SK-N-SH treated with all-trans-retinoic acid at 6 μM for 48 hours (cell line): ENCODE results near the gene RPL3.

Source experiments
- ARNTL ChIP-seq: fragments of 450-650 bp; formaldehyde crosslinking; IDR thresholded peaks from 2 replicates; pipeline ENCODE4 v1.5.0; 2020; ENCODE audit warnings: low read depth, mild to moderate bottlenecking, moderate library complexity, borderline replicate concordance
- CREB5 ChIP-seq: fragments of 250-450 bp; sonication (Bioruptor Pico); IDR thresholded peaks from 2 replicates; pipeline ENCODE4 v1.5.1; 2020; ENCODE audit warnings: low read depth, mild to moderate bottlenecking, moderate library complexity
- CSRNP3 ChIP-seq: fragments of 250-450 bp; sonication (Bioruptor Pico); IDR thresholded peaks from 2 replicates; pipeline ENCODE4 v1.5.1; 2021; ENCODE audit warnings: mild to moderate bottlenecking, moderate library complexity
- ESRRG ChIP-seq: fragments of 250-450 bp; sonication (Bioruptor Pico); IDR thresholded peaks from 2 replicates; pipeline ENCODE4 v1.6.1; 2021; ENCODE audit warnings: mild to moderate bottlenecking
- OSR1 ChIP-seq: fragments of 250-450 bp; sonication (Bioruptor Pico); IDR thresholded peaks from 2 replicates; pipeline ENCODE4 v1.8.0; 2022; ENCODE audit warnings: moderate library complexity, mild to moderate bottlenecking, inconsistent platforms
- PATZ1 ChIP-seq: fragments of 250-450 bp; sonication (Bioruptor Pico); IDR thresholded peaks from 2 replicates; pipeline ENCODE4 v1.8.0; 2020; ENCODE audit warnings: mild to moderate bottlenecking, moderate library complexity, borderline replicate concordance
- POU6F1 ChIP-seq: fragments of 250-450 bp; sonication (Bioruptor Pico); IDR thresholded peaks from 2 replicates; pipeline ENCODE4 v1.8.0; 2021; ENCODE audit warnings: low read depth, mild to moderate bottlenecking, moderate library complexity, borderline replicate concordance
- RARB ChIP-seq: fragments of 250-450 bp; sonication (Bioruptor Pico); IDR thresholded peaks from 2 replicates; pipeline ENCODE4 v1.8.0; 2021; ENCODE audit warnings: mild to moderate bottlenecking, moderate library complexity
- TCF4 ChIP-seq: fragments of 250-450 bp; sonication (Bioruptor Pico); IDR thresholded peaks from 2 replicates; pipeline ENCODE4 v1.8.0; 2021; ENCODE audit warnings: mild to moderate bottlenecking, moderate library complexity, borderline replicate concordance
- ZFP3 ChIP-seq: fragments of 250-450 bp; sonication (Bioruptor Pico); IDR thresholded peaks from 2 replicates; pipeline ENCODE4 v1.5.0; 2020; ENCODE audit warnings: mild to moderate bottlenecking, moderate library complexity
- ZFP30 ChIP-seq: fragments of 450-650 bp; formaldehyde crosslinking; IDR thresholded peaks from 2 replicates; pipeline ENCODE4 v1.5.0; 2022; ENCODE audit warnings: mild to moderate bottlenecking, moderate library complexity
- ZNF565 ChIP-seq: fragments of 450-650 bp; formaldehyde crosslinking; conservative IDR thresholded peaks from 2 replicates; pipeline ENCODE4 v1.5.0; 2020; ENCODE audit warnings: low read depth, mild to moderate bottlenecking, moderate library complexity
- ZNF8 ChIP-seq: fragments of 450-650 bp; formaldehyde crosslinking; IDR thresholded peaks from 2 replicates; pipeline ENCODE4 v1.5.0; 2020; ENCODE audit warnings: mild to moderate bottlenecking, moderate library complexity

GRCh38 chr22:39362932-39363331 is 43.5 kb upstream of the RPL3 start:
- no peak for TF ChIP-seq CREB5
- TF ChIP-seq TCF4 (CRISPR knock-in tag) = no peak
- TF ChIP-seq ARNTL (CRISPR knock-in tag) = no peak
- TF ChIP-seq ZFP3 = no peak
- no peak for TF ChIP-seq POU6F1
- TF ChIP-seq ZNF8 (CRISPR knock-in tag) = no peak
- no peak for TF ChIP-seq PATZ1
- TF ChIP-seq CSRNP3 (CRISPR knock-in tag) = no peak
- TF ChIP-seq RARB (CRISPR knock-in tag) = no peak
- TF ChIP-seq ESRRG (CRISPR knock-in tag) = no peak
- no peak for TF ChIP-seq ZNF565 (CRISPR knock-in tag)
- TF ChIP-seq ZFP30 = no peak
- no peak for TF ChIP-seq OSR1 (CRISPR knock-in tag)
